HepG2 (cell line): ENCODE measurements around the gene ETS1. TPM values are rescaled to one million over a fixed set of nuclear protein-coding genes. Genes with fewer than 3 reads are reported as not detected.

Experiments
- ATAC-seq: fragments of 200-7000 bp; cut with Tn5 transposase; 3 replicates; pipeline ENCODE4 v1.9.1; 2020; ENCODE audit warnings: mild to moderate bottlenecking, moderate library complexity
- BruUV-seq: library from RNA; stranded (reverse); fragments of 400-500 nt; replicated peaks from 2 replicates; lab custom pipeline; 2021; lab: Mats Ljungman, UMichigan
- CTCF ChIA-PET: fragments of 300-600 bp; formaldehyde crosslinking; extraction: SDS; loops from one replicate; lab custom pipeline; 2021; ENCODE audit warnings: low total read pairs, inconsistent platforms, low intra/inter-chr PET ratio; lab: Yijun Ruan, JAX
- POLR2A ChIA-PET: fragments of 350-600 bp; sonication (Branson Sonifier 250); formaldehyde crosslinking; loops from one replicate; lab custom pipeline; 2020; ENCODE audit warnings: antibody characterized with exemption, inconsistent platforms; lab: Yijun Ruan, JAX
- DNase-seq: peaks from one replicate; pipeline ENCODE4 v3.0.0-alpha.2; 2015; ENCODE audit warnings: low spot score
- FAIRE-seq: peaks from 3 replicates; lab custom pipeline; 2011; peaks lifted over from hg19 to GRCh38; lab: Jason Lieb, UNC
- H2AFZ ChIP-seq: one replicate; pipeline ENCODE4 v1.6.1; 2011; ENCODE audit warnings: low read length, inconsistent platforms
- H3K27ac ChIP-seq: fragments of 300-600 bp; 3 replicates; pipeline ENCODE4 v1.8.0; 2011; ENCODE audit warnings: mixed run types, mild to moderate bottlenecking, mixed read lengths, low read length, inconsistent platforms; ENCODE audit not compliant: insufficient read depth; ENCODE audit errors: extremely low read length
- H3K27me3 ChIP-seq, 2 experiments: fragments of 200-600 bp in 1 of 2; 2 replicates in 1 of 2; 3 replicates in 1 of 2; pipeline versions ENCODE4 v1.6.0 to v1.8.0; 2011; ENCODE audit warnings: low read length in 2 of 2, mild to moderate bottlenecking in 2 of 2, moderate library complexity in 2 of 2, inconsistent platforms in 1 of 2; ENCODE audit not compliant: insufficient read depth in 2 of 2, control insufficient read depth in 1 of 2
- H3K36me3 ChIP-seq, 2 experiments: fragments of 200-600 bp in 1 of 2; replicated peaks in 1 of 2; 2 replicates in 1 of 2; 3 replicates in 1 of 2; pipeline versions ENCODE4 v1.5.1 to v1.8.0; 2011; ENCODE audit warnings: low read length in 2 of 2, inconsistent platforms in 1 of 2; ENCODE audit not compliant: insufficient read depth in 2 of 2, control insufficient read depth in 1 of 2
- H3K4me1 ChIP-seq: 2 replicates; pipeline ENCODE4 v1.5.1; 2012; ENCODE audit warnings: low read length, inconsistent platforms; ENCODE audit not compliant: insufficient read depth
- H3K4me2 ChIP-seq: 2 replicates; pipeline ENCODE4 v1.6.0; 2011; ENCODE audit warnings: low read depth, low read length, inconsistent platforms
- H3K4me3 ChIP-seq, 3 experiments: fragments of 200-600 bp in 1 of 3; sonication (generic), shearing (Covaris generic) in 1 of 3; replicated peaks in 1 of 3; 2 replicates each; pipeline ENCODE4 v1.5.1; 2011 to 2016; ENCODE audit warnings: low read length in 3 of 3, inconsistent platforms in 2 of 3, low read depth in 2 of 3, mild to moderate bottlenecking in 2 of 3, control low read depth in 1 of 3, mixed read lengths in 1 of 3; ENCODE audit not compliant: insufficient read depth in 1 of 3
- H3K79me2 ChIP-seq: one replicate; pipeline ENCODE4 v1.6.1; 2011; ENCODE audit warnings: low read length, inconsistent platforms; ENCODE audit not compliant: insufficient read depth
- H3K9ac ChIP-seq: 2 replicates; pipeline ENCODE4 v1.6.0; 2011; ENCODE audit warnings: mild to moderate bottlenecking, low read depth, low read length, inconsistent platforms; ENCODE audit not compliant: insufficient read depth
- H3K9me3 ChIP-seq: 2 replicates; pipeline ENCODE4 v1.5.1; 2012; ENCODE audit warnings: mild to moderate bottlenecking, low read length
- H4K20me1 ChIP-seq: 2 replicates; pipeline ENCODE4 v1.6.0; 2011; ENCODE audit warnings: inconsistent platforms, mild to moderate bottlenecking, low read length, moderate library complexity; ENCODE audit not compliant: insufficient read depth
- GABPB1 ChIP-seq: IDR thresholded peaks from 2 replicates; pipeline ENCODE4 v1.6.1; 2016; ENCODE audit warnings: mild to moderate bottlenecking, missing genetic modification reagents, moderate library complexity, missing compliant biosample characterization
- HNRNPK ChIP-seq: fragments of 200-400 bp; formaldehyde crosslinking; IDR thresholded peaks from 2 replicates; pipeline ENCODE4 v1.6.1; 2018; ENCODE audit warnings: low read length, low read depth, moderate library complexity, mild to moderate bottlenecking; ENCODE audit not compliant: poor library complexity, severe bottlenecking
- KDM1A ChIP-seq: IDR thresholded peaks from 2 replicates; pipeline ENCODE4 v1.6.1; 2016; ENCODE audit warnings: missing compliant biosample characterization
- RBAK ChIP-seq: sonication (generic); formaldehyde crosslinking; IDR thresholded peaks from 2 replicates; pipeline ENCODE4 v1.5.1; 2020; ENCODE audit warnings: mild to moderate bottlenecking, missing genetic modification reagents
- ZBTB7B ChIP-seq: sonication (generic); formaldehyde crosslinking; IDR thresholded peaks from 2 replicates; pipeline ENCODE4 v1.4.0; 2020; ENCODE audit warnings: missing genetic modification reagents
- ZKSCAN1 ChIP-seq: fragments of 150-350 bp; IDR thresholded peaks from 2 replicates; pipeline ENCODE4 v1.6.1; 2014; ENCODE audit warnings: low read length
- ZNF230 ChIP-seq: sonication (generic); formaldehyde crosslinking; IDR thresholded peaks from 2 replicates; pipeline ENCODE4 v1.4.0; 2020; ENCODE audit warnings: mild to moderate bottlenecking, missing genetic modification reagents
- ZNF432 ChIP-seq: sonication (generic); formaldehyde crosslinking; IDR thresholded peaks from 2 replicates; pipeline ENCODE4 v1.5.0; 2020; ENCODE audit warnings: missing genetic modification reagents, mild to moderate bottlenecking, borderline replicate concordance
- ZNF503 ChIP-seq: sonication (generic); formaldehyde crosslinking; IDR thresholded peaks from 2 replicates; pipeline ENCODE4 v1.4.0; 2020; ENCODE audit warnings: missing genetic modification reagents
- ZNF547 ChIP-seq: sonication (generic); formaldehyde crosslinking; IDR thresholded peaks from 2 replicates; pipeline ENCODE4 v1.5.1; 2020; ENCODE audit warnings: mild to moderate bottlenecking, missing genetic modification reagents
- ZNF615 ChIP-seq: sonication (generic); formaldehyde crosslinking; IDR thresholded peaks from 2 replicates; pipeline ENCODE4 v1.5.0; 2020; ENCODE audit warnings: mild to moderate bottlenecking, missing genetic modification reagents, borderline replicate concordance
- ZNF841 ChIP-seq: sonication (generic); formaldehyde crosslinking; IDR thresholded peaks from 2 replicates; pipeline ENCODE4 v1.8.1; 2023; ENCODE audit warnings: missing genetic modification reagents, borderline replicate concordance
- WGBS: methylation state at CpG from one replicate; pipeline ENCODE4 v1.1.6; 2017; ENCODE audit warnings: low lambda C conversion rate; 5-methylcytosine and 5-hydroxymethylcytosine counted together
- in situ Hi-C: cut with HindIII; loops from 2 replicates; pipeline ENCODE4 v1.10.0; 2017; ENCODE audit warnings: low pct_unique_long_range_greater_than_20kb; ENCODE audit not compliant: extremely low pct_ligation_motif_present
- intact Hi-C: fragments of 100-400 bp; cut with micrococcal nuclease; formaldehyde crosslinking; loops from one replicate; pipeline ENCODE4 v1.10.0; 2022; ENCODE audit not compliant: unreplicated experiment
- polyA plus RNA-seq, 8 experiments: library from polyadenylated mRNA; depleted of rRNA in 3 of 8; stranded (reverse) in 7 of 8; unstranded in 1 of 8; fragments of >200 nt; fragmentation: Illumina TruSeq in 4 of 8; extraction: Trizol in 4 of 8; gene quantifications; 2 replicates each; pipeline versions ENCODE4 v1.2.1 to v1.2.3, GENCODE V29; 2011 to 2016; ENCODE audit warnings: low read depth in 4 of 8, missing spikeins in 1 of 8, mixed read lengths in 1 of 8; ENCODE audit not compliant: insufficient read depth in 1 of 8
- total RNA-seq, 5 experiments: library from RNA; depleted of rRNA; stranded (reverse); fragments of >200 nt; fragmentation: Illumina TruSeq; extraction: Trizol; gene quantifications; 2 replicates each; pipeline ENCODE4 v1.2.3, GENCODE V29; 2016; ENCODE audit warnings: low read depth in 1 of 5
- TF ChIP-seq, protein P1 (sequence below): sonication (generic); formaldehyde crosslinking; IDR thresholded peaks from 2 replicates; pipeline ENCODE4 v1.5.0; 2020; ENCODE audit warnings: missing genetic modification reagents, mild to moderate bottlenecking, borderline replicate concordance
- TF ChIP-seq, protein P2 (sequence below), 2 experiments: sonication (generic) in 1 of 2; formaldehyde crosslinking in 1 of 2; IDR thresholded peaks; 2 replicates each; pipeline versions ENCODE4 v1.5.1 to v1.6.1; 2011 to 2020; ENCODE audit warnings: borderline replicate concordance in 1 of 2, low read depth in 1 of 2, low read length in 1 of 2, mild to moderate bottlenecking in 1 of 2, missing genetic modification reagents in 1 of 2, moderate library complexity in 1 of 2

The ETS1 gene
- total and polyA plus RNA-seq, 2 of the 13 experiments (the other 11 are each of a cell fraction or from before 2014, with no cell fraction given), result 0.18 to 0.34 TPM

DNA sequence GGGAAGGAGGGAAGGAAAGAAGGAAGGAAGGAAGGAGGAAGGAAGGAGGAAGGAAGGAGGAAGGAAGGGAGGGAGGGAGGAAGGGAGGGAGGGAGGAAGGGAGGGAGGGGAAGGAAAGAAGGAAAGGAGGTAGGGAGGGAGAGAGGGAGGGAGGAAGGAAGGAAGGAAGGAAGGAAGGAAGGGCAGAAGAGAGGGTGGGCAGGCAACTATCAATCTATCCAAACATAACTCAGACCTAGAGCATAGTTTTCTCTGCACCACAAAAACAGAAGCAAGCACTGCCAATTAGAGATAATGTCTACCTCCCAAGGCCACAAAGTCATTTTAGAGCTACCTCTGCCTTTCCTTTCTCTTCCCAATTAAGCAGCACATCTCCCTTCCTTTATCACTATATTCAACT, 109.1 kb downstream of the ETS1 start:
- CTCF ChIA-PET, result no interaction called here
- H3K27me3 ChIP-seq, result no peaks in the 10 kb centered on the region
- H2AFZ ChIP-seq, result no peak overlapping the region
- no peaks in the 10 kb centered on the region for H4K20me1 ChIP-seq
- DNase-seq, result no peak
- no peak for ATAC-seq
- H3K27ac ChIP-seq, result no peak overlapping the region
- no TSS peak for BruUV-seq
- H3K4me3 ChIP-seq, result no peak overlapping the region
- H3K79me2 ChIP-seq, result no peaks in the 10 kb centered on the region
- H3K4me2 ChIP-seq, result no peak overlapping the region
- in situ Hi-C loops (no loop called here), intact Hi-C loops (no loop called here)
- H3K36me3 ChIP-seq, result no peaks in the 10 kb centered on the region
- H3K9ac ChIP-seq, result no peak overlapping the region
- POLR2A ChIA-PET, result no interaction called here
- FAIRE-seq, result no peak
- no peaks in the 10 kb centered on the region for H3K4me1 ChIP-seq
- TF ChIP-seq ZNF841 (CRISPR knock-in tag) (no peak), ZNF432 (CRISPR knock-in tag) (no peak), HNRNPK (peak; percentile 83)
- TF ChIP-seq, protein P1, sequence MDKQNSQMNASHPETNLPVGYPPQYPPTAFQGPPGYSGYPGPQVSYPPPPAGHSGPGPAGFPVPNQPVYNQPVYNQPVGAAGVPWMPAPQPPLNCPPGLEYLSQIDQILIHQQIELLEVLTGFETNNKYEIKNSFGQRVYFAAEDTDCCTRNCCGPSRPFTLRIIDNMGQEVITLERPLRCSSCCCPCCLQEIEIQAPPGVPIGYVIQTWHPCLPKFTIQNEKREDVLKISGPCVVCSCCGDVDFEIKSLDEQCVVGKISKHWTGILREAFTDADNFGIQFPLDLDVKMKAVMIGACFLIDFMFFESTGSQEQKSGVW (CRISPR knock-in tag), result no peak
- H3K9me3 ChIP-seq, result no peaks in the 10 kb centered on the region

DNA sequence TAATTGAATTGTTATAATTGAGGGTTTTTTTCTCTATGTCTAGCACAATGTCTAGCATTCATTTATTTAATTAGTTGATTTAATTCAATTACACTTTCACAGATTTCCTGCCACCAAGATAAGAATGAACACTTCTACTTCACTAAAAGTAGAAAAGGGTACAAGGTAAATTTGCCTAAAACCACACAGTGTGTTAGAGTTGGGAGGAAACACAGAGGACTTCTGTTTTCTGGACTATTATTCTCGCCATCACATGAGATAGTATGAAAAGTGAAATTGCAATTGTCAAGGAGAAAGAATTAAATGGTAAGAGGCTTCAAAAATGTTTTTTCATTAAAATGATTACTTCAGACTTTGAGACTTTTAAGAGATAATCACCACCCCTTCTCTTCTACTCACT, 109.5 kb downstream of the ETS1 start:
- H3K4me2 ChIP-seq, result no peak overlapping the region
- DNase-seq (no peak), FAIRE-seq (no peak), ATAC-seq (no peak)
- H4K20me1 ChIP-seq, result no peaks in the 10 kb centered on the region
- H3K27ac ChIP-seq, result no peak overlapping the region
- no peaks in the 10 kb centered on the region for H3K9me3 ChIP-seq
- no peaks in the 10 kb centered on the region for H3K4me1 ChIP-seq
- H3K4me3 ChIP-seq, result no peak overlapping the region
- no peaks in the 10 kb centered on the region for H3K79me2 ChIP-seq
- intact Hi-C loops, result no loop called here
- 26% methylated on average over 1 of the region's 1 CpG for WGBS
- H3K27me3 ChIP-seq, result no peaks in the 10 kb centered on the region
- BruUV-seq, result no TSS peak
- POLR2A ChIA-PET, result no interaction called here
- no peak overlapping the region for H2AFZ ChIP-seq
- no peaks in the 10 kb centered on the region for H3K36me3 ChIP-seq
- H3K9ac ChIP-seq, result no peak overlapping the region
- in situ Hi-C loops, result no loop called here
- CTCF ChIA-PET, result no interaction called here
- TF ChIP-seq GABPB1 (CRISPR knock-in tag) (no peak), ZNF230 (CRISPR knock-in tag) (no peak), ZKSCAN1 (no peak), ZNF547 (CRISPR knock-in tag) (no peak), ZNF615 (no peak), RBAK (CRISPR knock-in tag) (no peak), KDM1A (CRISPR knock-in tag) (no peak), ZNF503 (CRISPR knock-in tag) (no peak), ZBTB7B (no peak)
- TF ChIP-seq, protein P2, sequence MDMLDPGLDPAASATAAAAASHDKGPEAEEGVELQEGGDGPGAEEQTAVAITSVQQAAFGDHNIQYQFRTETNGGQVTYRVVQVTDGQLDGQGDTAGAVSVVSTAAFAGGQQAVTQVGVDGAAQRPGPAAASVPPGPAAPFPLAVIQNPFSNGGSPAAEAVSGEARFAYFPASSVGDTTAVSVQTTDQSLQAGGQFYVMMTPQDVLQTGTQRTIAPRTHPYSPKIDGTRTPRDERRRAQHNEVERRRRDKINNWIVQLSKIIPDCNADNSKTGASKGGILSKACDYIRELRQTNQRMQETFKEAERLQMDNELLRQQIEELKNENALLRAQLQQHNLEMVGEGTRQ (IDR thresholded peaks at IDR 0.05; ENCODE audit: low read depth, low read length), result no peak
- TF ChIP-seq, protein P2 (CRISPR knock-in tag; IDR thresholded peaks at IDR 0.05; ENCODE audit: borderline replicate concordance), result no peak
